Calu3 (cell line): ENCODE results near the gene AIPL1. TPM values are rescaled to one million over a fixed set of nuclear protein-coding genes. Genes with fewer than 3 reads are reported as not detected.
A peak's percentile ranks its signal among the peaks of the same experiment; 100 is the strongest.

Experiments used
- BruUV-seq: library from RNA; stranded (reverse); fragments of 400-500 nt; replicated peaks from 2 replicates; lab custom pipeline; 2021; lab: Mats Ljungman, UMichigan
- CTCF ChIA-PET: fragments of 300-600 bp; sonication (Branson Sonifier 250); formaldehyde crosslinking; loops from one replicate; lab custom pipeline; 2022; ENCODE audit warnings: antibody characterized with exemption; lab: Charles Lee
- DNase-seq: peaks from one replicate; pipeline ENCODE4 v3.0.0; 2022
- H3K27ac Mint-ChIP-seq: one replicate; pipeline ENCODE4 v1.8.0; 2022; ENCODE audit warnings: mixed read lengths; ENCODE audit not compliant: unreplicated experiment
- H3K27me3 Mint-ChIP-seq: one replicate; pipeline ENCODE4 v1.8.0; 2022; ENCODE audit warnings: mixed read lengths; ENCODE audit not compliant: unreplicated experiment
- H3K36me3 Mint-ChIP-seq: one replicate; pipeline ENCODE4 v1.8.0; 2022; ENCODE audit warnings: mild to moderate bottlenecking, moderate library complexity, mixed read lengths; ENCODE audit not compliant: insufficient read depth, unreplicated experiment
- H3K4me1 Mint-ChIP-seq: one replicate; pipeline ENCODE4 v1.8.0; 2022; ENCODE audit warnings: mild to moderate bottlenecking, low read depth, mixed read lengths; ENCODE audit not compliant: unreplicated experiment
- H3K4me3 Mint-ChIP-seq: one replicate; pipeline ENCODE4 v1.8.0; 2022; ENCODE audit warnings: mild to moderate bottlenecking, low read depth, moderate library complexity, mixed read lengths; ENCODE audit not compliant: unreplicated experiment
- H3K9me3 Mint-ChIP-seq: one replicate; pipeline ENCODE4 v1.8.0; 2022; ENCODE audit warnings: low read depth, mixed read lengths; ENCODE audit not compliant: unreplicated experiment
- intact Hi-C: fragments of 100-400 bp; cut with micrococcal nuclease; formaldehyde crosslinking; loops from one replicate; pipeline ENCODE4 v1.10.0; 2022; ENCODE audit not compliant: unreplicated experiment
- total RNA-seq: library from RNA; stranded (reverse); gene quantifications from 2 replicates; pipeline ENCODE4 v1.2.3, GENCODE V29; 2022
- TF ChIP-seq, protein P1 (sequence below): fragments of 200-600 bp; IDR thresholded peaks from one replicate; pipeline ENCODE4 v1.8.0; 2022; ENCODE audit warnings: antibody characterized with exemption; ENCODE audit not compliant: unreplicated experiment

Gene AIPL1
- total RNA-seq, 1 experiment from 2014 or later: not detected

DNA sequence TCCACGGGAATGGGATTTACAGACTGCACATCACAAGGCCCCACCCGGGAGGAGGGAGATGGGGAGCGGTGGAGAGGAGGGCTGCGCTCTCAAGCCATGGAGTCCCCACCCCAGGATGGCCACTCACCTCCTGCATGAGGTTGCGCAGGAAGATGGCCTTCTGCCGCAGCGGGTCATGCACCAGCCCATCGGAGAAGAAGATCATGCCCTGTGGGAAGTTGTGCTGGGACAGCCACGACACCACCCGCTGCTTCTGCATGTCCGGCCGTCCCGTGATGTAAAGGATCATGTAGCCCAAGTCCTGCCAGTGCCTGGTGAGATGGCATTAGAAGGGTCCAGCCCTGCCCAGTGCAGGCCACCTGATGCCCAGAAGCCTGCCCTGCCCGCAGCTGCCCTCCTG, 26.3 kb upstream of the AIPL1 start:
- intact Hi-C loops: no loop called here
- DNase-seq: no peak
- Mint-ChIP-seq H3K9me3 (no peaks in the 10 kb centered on the region), H3K27ac (no peak overlapping the region), H3K27me3 (no peaks in the 10 kb centered on the region), H3K4me1 (peaks cover 12% of the 10 kb centered on the region), H3K4me3 (no peak overlapping the region), H3K36me3 (no peaks in the 10 kb centered on the region)
- BruUV-seq: no TSS peak
- CTCF ChIA-PET: no interaction called here
- TF ChIP-seq, protein P1, sequence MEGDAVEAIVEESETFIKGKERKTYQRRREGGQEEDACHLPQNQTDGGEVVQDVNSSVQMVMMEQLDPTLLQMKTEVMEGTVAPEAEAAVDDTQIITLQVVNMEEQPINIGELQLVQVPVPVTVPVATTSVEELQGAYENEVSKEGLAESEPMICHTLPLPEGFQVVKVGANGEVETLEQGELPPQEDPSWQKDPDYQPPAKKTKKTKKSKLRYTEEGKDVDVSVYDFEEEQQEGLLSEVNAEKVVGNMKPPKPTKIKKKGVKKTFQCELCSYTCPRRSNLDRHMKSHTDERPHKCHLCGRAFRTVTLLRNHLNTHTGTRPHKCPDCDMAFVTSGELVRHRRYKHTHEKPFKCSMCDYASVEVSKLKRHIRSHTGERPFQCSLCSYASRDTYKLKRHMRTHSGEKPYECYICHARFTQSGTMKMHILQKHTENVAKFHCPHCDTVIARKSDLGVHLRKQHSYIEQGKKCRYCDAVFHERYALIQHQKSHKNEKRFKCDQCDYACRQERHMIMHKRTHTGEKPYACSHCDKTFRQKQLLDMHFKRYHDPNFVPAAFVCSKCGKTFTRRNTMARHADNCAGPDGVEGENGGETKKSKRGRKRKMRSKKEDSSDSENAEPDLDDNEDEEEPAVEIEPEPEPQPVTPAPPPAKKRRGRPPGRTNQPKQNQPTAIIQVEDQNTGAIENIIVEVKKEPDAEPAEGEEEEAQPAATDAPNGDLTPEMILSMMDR: no peak

DNA sequence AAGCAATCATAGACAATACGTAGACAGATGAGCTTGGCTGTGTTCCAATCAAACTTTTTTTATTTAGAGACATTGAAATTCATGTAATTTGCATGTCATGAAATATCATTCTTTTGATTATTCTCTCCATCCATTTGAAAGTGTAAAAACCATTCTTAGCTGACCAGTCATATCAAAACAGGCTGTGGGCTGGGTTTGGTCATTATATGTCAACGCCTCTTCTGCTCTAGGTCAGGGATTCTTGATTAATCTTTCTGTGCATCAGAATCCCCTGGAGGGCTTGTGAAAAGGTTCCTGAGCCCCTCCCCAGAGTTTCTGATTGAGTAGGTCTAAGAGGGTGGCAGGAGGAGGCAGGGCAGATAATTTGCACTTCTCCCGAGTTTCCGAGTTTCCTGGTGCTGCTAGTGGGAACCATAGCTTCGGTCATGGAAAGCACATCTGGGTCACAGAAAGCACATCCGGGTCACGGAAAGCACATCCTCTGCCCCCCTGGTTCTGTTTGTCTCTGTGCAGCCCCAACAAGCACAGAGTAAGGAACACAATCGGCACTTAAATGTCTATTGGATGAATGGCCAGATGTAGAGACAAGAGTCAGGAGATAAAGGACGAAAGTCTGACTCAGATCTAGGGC, 25.7 kb upstream of the AIPL1 start:
- BruUV-seq: no TSS peak
- peaks cover 12% of the 10 kb centered on the region for H3K4me1 Mint-ChIP-seq
- H3K9me3 Mint-ChIP-seq: no peaks in the 10 kb centered on the region
- no peak for DNase-seq
- intact Hi-C loops: no loop called here
- TF ChIP-seq, protein P1: no peak
- no peaks in the 10 kb centered on the region for H3K36me3 Mint-ChIP-seq
- H3K27ac Mint-ChIP-seq: no peak overlapping the region
- CTCF ChIA-PET: no interaction called here
- H3K4me3 Mint-ChIP-seq: no peak overlapping the region
- no peaks in the 10 kb centered on the region for H3K27me3 Mint-ChIP-seq

DNA sequence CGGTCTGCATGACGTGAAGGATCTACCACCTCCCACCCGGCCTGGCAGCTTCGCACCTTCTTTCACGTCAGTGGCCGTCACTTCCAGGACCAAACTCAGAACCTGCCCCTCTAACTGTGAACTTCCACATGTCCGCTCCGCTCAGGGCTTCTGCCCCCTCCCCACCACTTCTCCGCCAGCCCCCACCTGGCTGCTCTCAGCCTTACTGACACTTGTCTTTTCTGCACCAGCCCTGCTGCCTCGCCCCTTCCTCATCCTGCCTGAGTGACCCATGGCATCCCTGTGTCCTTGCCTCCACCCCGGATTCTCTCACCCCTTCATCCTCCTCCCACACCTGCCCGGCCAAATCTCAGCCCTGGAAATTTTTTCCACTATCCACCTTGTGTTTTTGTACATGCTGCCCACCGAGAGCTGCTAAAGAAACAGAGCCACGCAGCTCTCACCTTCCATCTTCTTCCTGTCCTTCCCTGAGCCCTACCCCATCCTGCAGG, 23.6 kb upstream of the AIPL1 start:
- H3K4me3 Mint-ChIP-seq: no peak overlapping the region
- H3K27me3 Mint-ChIP-seq: no peaks in the 10 kb centered on the region
- no TSS peak for BruUV-seq
- intact Hi-C loops: no loop called here
- H3K27ac Mint-ChIP-seq: no peak overlapping the region
- DNase-seq: no peak
- H3K9me3 Mint-ChIP-seq: no peaks in the 10 kb centered on the region
- TF ChIP-seq, protein P1: no peak
- CTCF ChIA-PET: interaction anchor here (0.7 kb wide), 1 partner anchor 141 kb away, joined by 4 read pairs; no protein-coding TSS in a partner anchor
- peaks cover 4% of the 10 kb centered on the region for H3K36me3 Mint-ChIP-seq
- H3K4me1 Mint-ChIP-seq: peaks cover 12% of the 10 kb centered on the region

DNA sequence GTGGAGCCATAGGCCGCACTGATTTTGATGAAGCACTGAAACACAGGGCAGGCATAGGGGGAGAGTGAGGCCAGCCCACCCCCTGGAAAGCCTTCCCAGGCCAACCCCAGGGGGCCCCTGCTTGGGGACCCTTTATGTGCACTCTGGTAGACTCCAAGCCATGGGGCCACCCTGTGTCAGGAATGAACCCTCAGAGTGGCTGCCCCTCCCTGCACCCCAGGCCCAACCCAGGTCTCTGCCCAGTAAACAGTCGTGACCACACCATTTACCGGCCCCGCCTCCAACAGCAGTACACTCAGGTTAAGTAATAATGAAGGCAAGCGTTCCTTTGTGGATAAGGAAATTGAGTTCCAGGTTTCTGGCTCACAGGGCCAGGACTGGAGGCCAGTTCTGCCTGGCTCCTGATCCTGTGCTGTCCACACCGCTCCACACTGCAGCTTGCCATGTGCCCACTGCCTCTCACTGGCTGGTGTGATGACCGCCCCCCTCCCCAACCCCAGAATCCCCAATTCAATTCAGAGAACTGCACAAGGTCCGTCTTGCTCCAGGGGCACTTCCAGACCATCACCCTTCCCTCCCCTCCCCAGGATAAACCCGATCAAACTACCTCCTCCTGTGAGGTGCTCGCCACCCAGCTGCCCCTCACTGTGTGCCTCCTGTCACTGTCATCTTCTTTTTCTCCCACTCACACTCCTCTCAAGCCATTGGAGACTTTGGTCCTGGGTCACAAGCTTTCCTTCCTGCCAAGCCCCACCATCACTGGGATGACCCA, 23.0 kb upstream of the AIPL1 start:
- Mint-ChIP-seq H3K4me1 (peaks cover 12% of the 10 kb centered on the region), H3K27ac (no peak overlapping the region), H3K4me3 (no peak overlapping the region), H3K27me3 (no peaks in the 10 kb centered on the region), H3K9me3 (no peaks in the 10 kb centered on the region), H3K36me3 (peaks cover 4% of the 10 kb centered on the region)
- intact Hi-C loops: no loop called here
- CTCF ChIA-PET: interaction anchor here (0.7 kb wide), 1 partner anchor 142 kb away, joined by 4 read pairs; no protein-coding TSS in a partner anchor
- DNase-seq: peak; percentile 22
- TF ChIP-seq, protein P1: no peak
- BruUV-seq: no TSS peak
